HG02763 (cell line): ENCODE data around the gene RPS28.
"Not testable (repeated sequence)": the region's sequence is repeated elsewhere in the genome, so short reads cannot be mapped to it uniquely, and the experiment has no call there.

ENCODE experiments used
- ATAC-seq: cut with Tn5 transposase; IDR thresholded peaks from one replicate; pipeline ENCODE4 v1.9.1; 2021; ENCODE audit warnings: mild to moderate bottlenecking, moderate library complexity; ENCODE audit not compliant: unreplicated experiment

The RPS28 gene

GRCh38 chr19:8340341-8341096 lies 19.2 kb downstream of the RPS28 start:
- ATAC-seq = no peak

GRCh38 chr19:8341504-8341903 lies 20.2 kb downstream of the RPS28 start:
- not testable (repeated sequence) for ATAC-seq

- no peak for ATAC-seq
Measured at GRCh38 chr19:8342316-8342683, 21.0 kb downstream of the RPS28 start.

GRCh38 chr19:8342684-8343482 lies 21.6 kb downstream of the RPS28 start, which contains the start of gene KANK3:
KANK3 (minus strand) TSS chr19:8343262; CDS start chr19:8337828, 5,434 bp downstream.
- peak; percentile 87 for ATAC-seq

GRCh38 chr19:8343483-8343844 lies 22.2 kb downstream of the RPS28 start:
- ATAC-seq = no peak

GRCh38 chr19:8349629-8350372 lies 28.5 kb downstream of the RPS28 start:
- ATAC-seq = not testable (repeated sequence)

- no peak for ATAC-seq
Measured at GRCh38 chr19:8352134-8352827, 31.0 kb downstream of the RPS28 start.

GRCh38 chr19:8352845-8353244 lies 31.5 kb downstream of the RPS28 start:
- not testable (repeated sequence) for ATAC-seq

GRCh38 chr19:8355631-8356402 lies 34.5 kb downstream of the RPS28 start:
- ATAC-seq = no peak

- no peak for ATAC-seq
Measured at GRCh38 chr19:8357007-8357521, 35.8 kb downstream of the RPS28 start.

- no peak for ATAC-seq
Measured at GRCh38 chr19:8358948-8359347, 37.7 kb downstream of the RPS28 start.

- no peak for ATAC-seq
Measured at GRCh38 chr19:8360196-8360595, 38.9 kb downstream of the RPS28 start.

- no peak for ATAC-seq
Measured at GRCh38 chr19:8361921-8362793, 40.9 kb downstream of the RPS28 start.

- ATAC-seq = no peak
Measured at GRCh38 chr19:8363803-8364771, 42.8 kb downstream of the RPS28 start, which contains the start of gene ANGPTL4. ANGPTL4 (plus strand) TSS chr19:8364155; CDS start chr19:8364322, 167 bp downstream.

GRCh38 chr19:8366121-8366581 lies 44.9 kb downstream of the RPS28 start:
- no peak for ATAC-seq

- no peak for ATAC-seq
Measured at GRCh38 chr19:8366961-8367326, 45.6 kb downstream of the RPS28 start.

- no peak for ATAC-seq
Measured at GRCh38 chr19:8367327-8368001, 46.2 kb downstream of the RPS28 start.
